SK-N-SH (cell line): Measurements from ENCODE around the gene ARHGEF10L. TPM values are rescaled to one million over a fixed set of nuclear protein-coding genes. Genes with fewer than 3 reads are reported as not detected.

Source experiments
- CTCF ChIA-PET: fragments of 300-600, 350-600 bp; formaldehyde crosslinking; extraction: SDS; loops from one replicate; lab custom pipeline; 2021; lab: Yijun Ruan, JAX
- POLR2A ChIA-PET: fragments of 350-600 bp; sonication (Branson Sonifier 250); formaldehyde crosslinking; extraction: SDS; loops from one replicate; lab custom pipeline; 2020; ENCODE audit warnings: antibody characterized with exemption, inconsistent platforms; lab: Yijun Ruan, JAX
- DNase-seq: peaks from one replicate; pipeline ENCODE4 v3.0.0; 2012
- H2AFZ ChIP-seq: fragments of 200-600 bp; sonication (generic); 2 replicates; pipeline ENCODE4 v1.8.1; 2016; ENCODE audit warnings: antibody characterized with exemption, mild to moderate bottlenecking, low read depth
- H3F3A ChIP-seq: fragments of 200-600 bp; sonication (generic); replicated peaks from 2 replicates; pipeline ENCODE3; 2016; ENCODE audit warnings: antibody characterized with exemption, mild to moderate bottlenecking; ENCODE audit not compliant: insufficient read depth
- H3K27ac ChIP-seq, 2 experiments: fragments of 200-500 bp in 1 of 2; fragments of 200-600 bp in 1 of 2; sonication (Bioruptor generic) in 1 of 2; sonication (generic), shearing (Covaris generic) in 1 of 2; 2 replicates each; pipeline versions ENCODE4 v1.5.1 to v1.6.1; 2014 to 2016; ENCODE audit warnings: low read depth in 2 of 2, inconsistent platforms in 1 of 2, low read length in 1 of 2, mild to moderate bottlenecking in 1 of 2, mixed read lengths in 1 of 2
- H3K27me3 ChIP-seq: fragments of 200-600 bp; sonication (generic), shearing (Covaris generic); 2 replicates; pipeline ENCODE4 v1.6.1; 2016; ENCODE audit warnings: mixed run types; ENCODE audit not compliant: insufficient read depth
- H3K36me3 ChIP-seq, 2 experiments: fragments of 200-500 bp in 1 of 2; fragments of 200-600 bp in 1 of 2; sonication (Bioruptor generic) in 1 of 2; sonication (generic) in 1 of 2; replicated peaks in 1 of 2; 2 replicates each; pipeline versions ENCODE3 to v1.5.1; 2014 to 2016; ENCODE audit warnings: low read length in 1 of 2, mild to moderate bottlenecking in 1 of 2; ENCODE audit not compliant: insufficient read depth in 2 of 2, control insufficient read depth in 1 of 2
- H3K4me1 ChIP-seq, 2 experiments: fragments of 200-500 bp in 1 of 2; fragments of 200-600 bp in 1 of 2; sonication (Bioruptor generic) in 1 of 2; sonication (generic), shearing (Covaris generic) in 1 of 2; 2 replicates each; pipeline versions ENCODE4 v1.5.1 to v1.6.1; 2014 to 2016; ENCODE audit warnings: low read depth in 1 of 2, low read length in 1 of 2, mixed run types in 1 of 2; ENCODE audit not compliant: insufficient read depth in 2 of 2, control insufficient read depth in 1 of 2
- H3K4me2 ChIP-seq: fragments of 200-600 bp; sonication (generic), shearing (Covaris generic); 2 replicates; pipeline ENCODE4 v1.6.1; 2017; ENCODE audit warnings: mixed run types
- H3K4me3 ChIP-seq, 2 experiments: fragments of 200-500 bp in 1 of 2; fragments of 200-600 bp in 1 of 2; sonication (Bioruptor generic) in 1 of 2; sonication (generic), shearing (Covaris generic) in 1 of 2; 2 replicates each; pipeline versions ENCODE4 v1.5.1 to v1.8.1; 2014 to 2016; ENCODE audit warnings: low read depth in 2 of 2, inconsistent platforms in 1 of 2, low read length in 1 of 2, mild to moderate bottlenecking in 1 of 2, mixed read lengths in 1 of 2, moderate library complexity in 1 of 2
- H3K79me2 ChIP-seq: fragments of 200-600 bp; sonication (generic); 2 replicates; pipeline ENCODE4 v1.8.1; 2017; ENCODE audit warnings: mild to moderate bottlenecking; ENCODE audit not compliant: insufficient read depth
- H3K9ac ChIP-seq: fragments of 200-600 bp; sonication (generic); 2 replicates; pipeline ENCODE4 v1.6.1; 2017; ENCODE audit warnings: mixed run types
- H3K9me2 ChIP-seq: fragments of 200-600 bp; sonication (generic); 2 replicates; pipeline ENCODE4 v1.6.1; 2017; ENCODE audit warnings: mixed run types
- H3K9me3 ChIP-seq: fragments of 200-600 bp; sonication (generic); 2 replicates; pipeline ENCODE4 v1.6.1; 2017; ENCODE audit warnings: mixed run types, mild to moderate bottlenecking, moderate library complexity
- H4K20me1 ChIP-seq: fragments of 200-600 bp; sonication (generic); 2 replicates; pipeline ENCODE4 v1.6.1; 2017; ENCODE audit warnings: mild to moderate bottlenecking, mixed run types; ENCODE audit not compliant: insufficient read depth
- CHD2 ChIP-seq: fragments of 150-350 bp; IDR thresholded peaks from 2 replicates; pipeline ENCODE4 v1.6.1; 2018; ENCODE audit warnings: low read length; ENCODE audit not compliant: partially characterized antibody
- EP300 ChIP-seq, 2 experiments: IDR thresholded peaks; 2 replicates each; pipeline versions ENCODE4 v1.4.0 to v1.6.1; 2012; ENCODE audit warnings: borderline replicate concordance in 1 of 2, low read depth in 1 of 2, low read length in 1 of 2
- EZH2phosphoT487 ChIP-seq: fragments of 200-600 bp; sonication (generic); IDR thresholded peaks from 2 replicates; pipeline ENCODE4 v1.6.1; 2017; ENCODE audit warnings: low read depth, mixed run types, mild to moderate bottlenecking, antibody characterized with exemption, moderate library complexity, borderline replicate concordance
- FOXJ3 ChIP-seq: sonication (generic); formaldehyde crosslinking; IDR thresholded peaks from 2 replicates; pipeline ENCODE4 v1.5.1; 2020; ENCODE audit warnings: mild to moderate bottlenecking, missing genetic modification reagents
- GABPA ChIP-seq: IDR thresholded peaks from 2 replicates; pipeline ENCODE4 v1.4.0; 2012; ENCODE audit warnings: low read depth, mild to moderate bottlenecking
- GATA2 ChIP-seq: sonication (generic); formaldehyde crosslinking; IDR thresholded peaks from 2 replicates; pipeline ENCODE4 v1.5.0; 2020; ENCODE audit warnings: mild to moderate bottlenecking, missing genetic modification reagents
- JUND ChIP-seq: IDR thresholded peaks from 2 replicates; pipeline ENCODE4 v1.4.0; 2012
- MAX ChIP-seq: IDR thresholded peaks from 2 replicates; pipeline ENCODE4 v1.4.0; 2012; ENCODE audit warnings: low read depth
- MXI1 ChIP-seq: IDR thresholded peaks from 2 replicates; pipeline ENCODE4 v1.6.1; 2012; ENCODE audit warnings: mild to moderate bottlenecking, low read depth, low read length, improper control_type of control experiment
- NFIC ChIP-seq: IDR thresholded peaks from 2 replicates; pipeline ENCODE4 v1.4.0; 2012; ENCODE audit warnings: borderline replicate concordance
- NRF1 ChIP-seq: IDR thresholded peaks from 2 replicates; pipeline ENCODE4 v1.6.1; 2012; ENCODE audit warnings: low read depth, mild to moderate bottlenecking, low read length
- RFX5 ChIP-seq: IDR thresholded peaks from 2 replicates; pipeline ENCODE4 v1.6.1; 2012; ENCODE audit warnings: mild to moderate bottlenecking, improper control_type of control experiment, low read length
- SIN3A ChIP-seq: IDR thresholded peaks from 2 replicates; pipeline ENCODE4 v1.6.1; 2012; ENCODE audit warnings: low read depth, mild to moderate bottlenecking, low read length, moderate library complexity, borderline replicate concordance
- TAF1 ChIP-seq: IDR thresholded peaks from 2 replicates; pipeline ENCODE4 v1.6.1; 2012; ENCODE audit warnings: low read depth, mild to moderate bottlenecking, low read length, moderate library complexity, borderline replicate concordance
- TEAD4 ChIP-seq: IDR thresholded peaks from 2 replicates; pipeline ENCODE4 v1.4.0; 2012; ENCODE audit warnings: mild to moderate bottlenecking, borderline replicate concordance; ENCODE audit not compliant: insufficient read depth
- ZBTB33 ChIP-seq: IDR thresholded peaks from 2 replicates; pipeline ENCODE4 v1.4.0; 2012; ENCODE audit warnings: low read depth, borderline replicate concordance
- WGBS: methylation state at CpG from one replicate; pipeline ENCODE4 v1.1.6; 2017; ENCODE audit warnings: low lambda C conversion rate; 5-methylcytosine and 5-hydroxymethylcytosine counted together
- polyA plus RNA-seq, 3 experiments: library from polyadenylated mRNA; depleted of rRNA; stranded (reverse); fragments of >200 nt; gene quantifications; 2 replicates each; pipeline ENCODE4 v1.2.3, GENCODE V29; 2012
- TF ChIP-seq, protein P1 (sequence below): IDR thresholded peaks from 2 replicates; pipeline ENCODE4 v1.4.0; 2012; ENCODE audit warnings: low read depth, borderline replicate concordance
- TF ChIP-seq, protein P2 (sequence below): fragments of 150-350 bp; IDR thresholded peaks from 2 replicates; pipeline ENCODE4 v1.6.1; 2017; ENCODE audit warnings: antibody characterized with exemption, low read length, low read depth, borderline replicate concordance

Gene ARHGEF10L
- polyA plus RNA-seq, 1 of the 3 experiments (the other 2 are of a cell fraction) = 12.5 TPM

DNA sequence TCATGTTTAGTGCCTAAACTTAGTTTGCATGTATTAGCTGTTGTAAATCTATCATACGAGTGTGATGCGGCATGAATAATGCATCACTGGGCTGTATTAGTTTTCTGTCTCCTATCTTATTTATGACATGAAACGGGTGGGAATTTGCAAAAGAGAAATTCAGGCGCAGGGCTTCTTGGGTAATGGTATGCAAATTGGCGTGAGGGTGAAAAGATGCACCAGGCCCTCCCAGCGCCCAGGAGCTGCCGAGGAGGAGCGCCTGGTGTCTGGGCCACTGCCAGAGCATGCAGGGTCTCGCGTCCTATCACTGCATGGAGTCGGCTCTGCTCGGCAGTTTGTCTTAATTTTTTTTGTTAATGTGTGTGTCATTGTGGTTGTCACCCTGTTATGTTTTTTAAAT is 132.7 kb downstream of the ARHGEF10L start:
- peaks cover 9% of the 10 kb centered on the region for H3F3A ChIP-seq
- H3K4me3 ChIP-seq = no peak overlapping the region
- H3K36me3 ChIP-seq = peaks cover 0 to 3% of the 10 kb centered on the region in 2 experiments
- no peak overlapping the region for H2AFZ ChIP-seq
- H3K27ac ChIP-seq = peak overlapping the region in 1 of 2 experiments; percentile 95; a peak in 2 of 4 replicates
- peak; percentile 83 for DNase-seq
- CTCF ChIA-PET = interaction anchor here (0.6 to 6.3 kb wide), 8 partner anchors 10 to 909 kb away, joined by 3 to 52 read pairs (median 4); no protein-coding TSS in a partner anchor
- peaks cover 22% of the 10 kb centered on the region for H4K20me1 ChIP-seq
- no peaks in the 10 kb centered on the region for H3K27me3 ChIP-seq
- no peaks in the 10 kb centered on the region for H3K9me3 ChIP-seq
- no peak overlapping the region for H3K4me2 ChIP-seq
- POLR2A ChIA-PET = interaction anchor here (0.5 to 1.9 kb wide), 3 partner anchors 8 to 16 kb away, joined by 3 to 7 read pairs (median 3); no protein-coding TSS in a partner anchor
- H3K9ac ChIP-seq = no peak overlapping the region
- WGBS = 78% methylated on average over 12 of the region's 12 CpGs
- peaks cover 0 to 59% of the 10 kb centered on the region in 2 experiments; a peak in 2 of 4 replicates for H3K4me1 ChIP-seq
- TF ChIP-seq GABPA = no peak
- TF ChIP-seq TAF1 = no peak
- TF ChIP-seq NRF1 = no peak
- TF ChIP-seq, protein P1, sequence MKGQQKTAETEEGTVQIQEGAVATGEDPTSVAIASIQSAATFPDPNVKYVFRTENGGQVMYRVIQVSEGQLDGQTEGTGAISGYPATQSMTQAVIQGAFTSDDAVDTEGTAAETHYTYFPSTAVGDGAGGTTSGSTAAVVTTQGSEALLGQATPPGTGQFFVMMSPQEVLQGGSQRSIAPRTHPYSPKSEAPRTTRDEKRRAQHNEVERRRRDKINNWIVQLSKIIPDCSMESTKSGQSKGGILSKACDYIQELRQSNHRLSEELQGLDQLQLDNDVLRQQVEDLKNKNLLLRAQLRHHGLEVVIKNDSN = no peak
- no peak for TF ChIP-seq MXI1
- TF ChIP-seq NFIC = no peak
- peak in 1 of 2 experiments; percentile 15; a peak in 1 of 4 replicates for TF ChIP-seq EP300 (IDR thresholded peaks at IDR 0.05; ENCODE audit: borderline replicate concordance in 1 of 2, low read depth in 1 of 2, low read length in 1 of 2)
- peak; percentile 13 for TF ChIP-seq CHD2
- TF ChIP-seq GATA2 (CRISPR knock-in tag) = no peak
- TF ChIP-seq, protein P2, sequence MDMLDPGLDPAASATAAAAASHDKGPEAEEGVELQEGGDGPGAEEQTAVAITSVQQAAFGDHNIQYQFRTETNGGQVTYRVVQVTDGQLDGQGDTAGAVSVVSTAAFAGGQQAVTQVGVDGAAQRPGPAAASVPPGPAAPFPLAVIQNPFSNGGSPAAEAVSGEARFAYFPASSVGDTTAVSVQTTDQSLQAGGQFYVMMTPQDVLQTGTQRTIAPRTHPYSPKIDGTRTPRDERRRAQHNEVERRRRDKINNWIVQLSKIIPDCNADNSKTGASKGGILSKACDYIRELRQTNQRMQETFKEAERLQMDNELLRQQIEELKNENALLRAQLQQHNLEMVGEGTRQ = no peak
- no peak for TF ChIP-seq ZBTB33
- no peak for TF ChIP-seq EZH2phosphoT487
- no peak for TF ChIP-seq JUND
- TF ChIP-seq TEAD4 = no peak
- 0 out of 2 replicates have a peak, but pooled peaks have one; percentile 7 for TF ChIP-seq FOXJ3 (CRISPR knock-in tag)
- TF ChIP-seq SIN3A = no peak
- no peak for TF ChIP-seq MAX
- no peak for TF ChIP-seq RFX5
- H3K79me2 ChIP-seq = no peaks in the 10 kb centered on the region
- no peaks in the 10 kb centered on the region for H3K9me2 ChIP-seq
